Activated CD8-positive, alpha-beta memory T cell treated with anti-CD3 and anti-CD28 coated beads, Interleukin-2, amount 50 U/mL, for 24 hours (primary cell): ENCODE data around the gene GALNT2.
A peak's percentile ranks its signal among the peaks of the same experiment; 100 is the strongest.

Experiments used
- DNase-seq: peaks from one replicate; pipeline ENCODE4 v3.0.0-alpha.2; 2020; ENCODE audit errors: extremely low read depth

GALNT2 gene

DNA sequence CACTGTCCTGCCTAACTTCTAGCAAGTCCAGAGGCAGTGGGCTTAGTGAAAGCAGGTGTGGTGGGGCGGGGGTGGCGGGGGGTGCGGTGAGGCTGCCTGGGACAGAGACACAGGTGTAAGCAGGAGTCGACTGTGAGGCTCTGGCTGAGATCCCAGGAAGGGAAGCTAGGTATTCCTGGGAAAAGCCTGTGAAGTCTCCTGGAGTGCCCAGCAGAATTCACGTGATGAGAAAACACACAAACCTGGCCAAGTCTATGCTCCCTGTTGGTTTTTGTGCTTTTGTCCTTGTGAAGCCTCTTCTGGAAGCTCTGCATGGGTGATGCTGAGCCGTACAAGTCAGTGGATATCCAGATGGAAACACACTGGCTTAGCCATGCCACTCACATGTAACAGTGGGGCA, 5.3 kb downstream of the GALNT2 start:
- DNase-seq: no peak

DNA sequence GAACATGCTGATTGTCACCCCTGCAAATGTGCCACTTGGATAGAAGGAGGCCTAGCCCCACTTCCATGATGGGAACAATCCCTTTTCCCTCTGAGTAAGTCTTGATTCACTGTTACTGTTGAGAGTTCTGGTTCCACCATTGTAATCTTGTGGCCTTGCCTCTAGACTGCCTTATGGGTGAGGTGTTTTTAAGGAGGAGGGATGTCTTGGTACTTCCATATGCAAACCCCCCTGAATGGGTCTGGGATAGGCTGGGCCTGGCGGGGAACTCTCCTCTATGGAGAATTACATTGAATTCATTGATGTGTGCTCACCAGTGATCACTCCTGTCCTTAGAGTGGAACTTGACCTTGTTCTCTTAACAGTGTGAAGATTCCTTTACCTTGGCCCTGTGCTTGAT, 5.8 kb downstream of the GALNT2 start:
- DNase-seq: no peak

GRCh38 chr1:230073371-230074035, 6.5 kb downstream of the GALNT2 start:
- no peak for DNase-seq

GRCh38 chr1:230074270-230074669, 7.2 kb downstream of the GALNT2 start:
- DNase-seq: no peak

- no peak for DNase-seq
Observed at GRCh38 chr1:230074762-230075161, 7.7 kb downstream of the GALNT2 start.

- DNase-seq: no peak
Observed at GRCh38 chr1:230076121-230076520, 9.1 kb downstream of the GALNT2 start.

DNA sequence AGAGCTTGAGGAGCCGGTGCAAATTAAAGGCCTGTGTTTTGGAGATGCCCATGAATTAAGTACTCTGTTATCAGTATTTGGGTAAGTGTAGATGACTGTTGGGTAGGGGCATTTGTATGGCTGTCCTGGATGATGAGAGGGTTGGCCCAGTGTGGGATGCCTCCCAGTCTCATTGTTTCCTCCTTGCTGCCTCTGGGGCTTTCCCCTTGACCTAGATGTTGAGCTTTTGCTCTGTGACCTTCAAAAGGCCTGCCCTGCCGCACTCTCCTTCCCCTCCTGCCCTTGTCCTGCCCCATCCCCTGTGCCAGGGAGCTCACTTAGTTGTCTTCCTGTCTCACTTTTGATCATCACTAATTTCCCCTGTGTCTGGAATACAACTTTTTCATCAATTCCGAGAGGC, 10.0 kb downstream of the GALNT2 start:
- DNase-seq: no peak

DNA sequence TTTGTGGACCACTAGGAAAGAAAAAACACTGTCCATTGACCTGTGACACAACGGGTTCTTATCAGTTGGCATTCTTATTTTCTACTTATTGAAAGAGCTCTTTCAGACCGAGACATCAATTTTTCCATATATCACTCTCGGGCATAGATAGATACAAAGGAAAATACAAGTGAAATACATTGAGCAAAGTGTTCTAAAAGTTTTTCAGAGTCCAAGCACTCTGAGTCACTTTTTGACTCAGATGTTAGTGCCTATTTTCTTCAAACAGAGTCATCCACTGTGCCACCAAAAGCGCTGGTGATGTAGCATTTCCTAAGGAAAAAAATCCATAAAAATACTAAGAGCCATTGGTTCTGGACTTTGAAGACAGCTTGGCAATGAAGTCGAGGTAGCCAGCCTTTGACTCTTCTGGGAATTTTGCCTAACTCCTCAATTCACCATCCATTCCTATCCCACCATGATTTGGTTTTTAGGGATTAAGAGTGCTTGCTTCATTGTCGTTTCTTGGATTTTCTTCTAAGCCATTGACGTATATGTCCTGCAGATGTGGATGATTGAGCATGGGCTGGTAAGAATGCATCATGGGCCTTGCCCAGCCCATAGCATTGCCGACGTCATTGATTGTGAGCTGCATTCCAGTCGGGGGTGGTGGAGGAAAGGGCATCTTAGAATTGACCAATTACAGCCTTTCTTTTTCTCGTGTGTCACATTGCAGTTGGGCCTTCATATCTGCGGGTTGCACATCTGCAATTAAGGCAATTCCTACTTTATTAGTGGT, 10.6 kb downstream of the GALNT2 start:
- no peak for DNase-seq

GRCh38 chr1:230079199-230080024, 12.4 kb downstream of the GALNT2 start:
- no peak for DNase-seq

- DNase-seq: no peak
Observed at GRCh38 chr1:230080822-230081221, 13.8 kb downstream of the GALNT2 start.

GRCh38 chr1:230081751-230082150, 14.7 kb downstream of the GALNT2 start:
- DNase-seq: no peak

- DNase-seq: no peak
Observed at GRCh38 chr1:230082211-230082610, 15.2 kb downstream of the GALNT2 start.

GRCh38 chr1:230083053-230083452, 16.0 kb downstream of the GALNT2 start:
- no peak for DNase-seq

DNA sequence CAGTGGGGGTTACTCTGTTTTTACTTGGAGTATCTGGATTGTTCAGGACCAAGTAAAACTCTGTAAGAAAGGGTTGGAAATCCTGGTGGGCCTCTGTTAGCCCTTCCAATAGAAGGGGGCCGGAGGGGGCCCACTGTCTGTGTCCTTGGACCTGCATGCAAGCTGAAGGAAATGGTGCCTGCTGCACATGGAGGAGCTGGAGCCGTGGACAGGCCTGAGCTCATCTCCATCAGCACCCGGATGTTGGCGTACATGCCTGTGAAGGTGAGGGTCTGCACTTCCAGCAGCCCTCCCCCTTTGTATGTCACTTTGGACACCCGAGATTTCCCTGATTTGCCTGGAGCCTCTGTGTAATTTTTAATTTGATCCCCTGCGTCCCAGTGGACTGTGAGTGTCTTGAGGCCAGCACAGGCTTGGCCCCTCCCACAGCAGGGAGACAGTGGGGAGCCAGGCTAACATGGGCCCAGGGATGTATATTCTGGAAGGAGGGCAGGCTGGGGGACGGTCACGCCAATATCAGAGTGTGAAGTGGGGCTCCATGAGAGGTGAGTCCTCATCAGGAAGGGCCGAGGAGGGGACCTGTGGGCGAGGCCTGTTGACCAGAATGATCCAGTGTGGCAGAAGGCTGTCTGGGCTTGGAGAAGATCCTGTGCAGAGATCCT, 16.8 kb downstream of the GALNT2 start:
- DNase-seq: no peak

- peak; percentile 49 for DNase-seq
Observed at GRCh38 chr1:230084408-230085177, 17.6 kb downstream of the GALNT2 start.

- DNase-seq: no peak
Observed at GRCh38 chr1:230085178-230085515, 18.1 kb downstream of the GALNT2 start.

GRCh38 chr1:230086151-230086550, 19.1 kb downstream of the GALNT2 start:
- no peak for DNase-seq

DNA sequence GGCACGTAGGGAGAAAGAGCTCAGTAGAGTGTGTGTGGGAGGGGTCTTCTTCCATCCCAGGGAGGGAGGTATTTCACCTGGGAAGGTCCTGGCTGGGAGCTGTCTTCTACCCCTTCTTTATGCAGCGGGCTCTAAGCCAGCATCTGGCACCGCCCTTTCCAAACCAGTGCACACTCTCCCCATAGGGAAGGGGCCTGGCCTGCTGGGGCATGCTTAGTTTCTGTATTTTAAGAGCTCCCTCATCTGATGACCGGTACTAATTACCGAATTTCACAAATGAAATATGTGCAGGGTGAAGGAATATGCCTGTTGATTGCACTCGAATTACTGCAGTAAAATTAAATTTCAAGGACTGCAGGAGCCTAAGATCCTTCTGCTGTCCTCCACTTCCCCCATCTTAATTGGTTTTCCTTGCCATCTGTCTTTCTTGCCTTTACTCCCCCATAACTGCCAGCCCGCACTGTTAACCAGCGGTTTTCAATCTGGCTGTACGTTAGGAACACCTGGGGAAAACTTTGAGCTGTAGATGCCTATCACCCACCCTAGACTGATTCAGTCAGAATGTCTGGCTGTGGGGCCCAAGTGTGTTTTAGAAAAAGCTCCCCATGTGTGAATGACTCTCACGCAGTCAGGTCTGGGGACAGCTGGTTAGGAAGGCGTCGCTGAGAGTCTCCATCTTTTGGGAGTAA, 20.1 kb downstream of the GALNT2 start:
- DNase-seq: no peak

- DNase-seq: no peak
Observed at GRCh38 chr1:230087717-230088105, 20.7 kb downstream of the GALNT2 start.

DNA sequence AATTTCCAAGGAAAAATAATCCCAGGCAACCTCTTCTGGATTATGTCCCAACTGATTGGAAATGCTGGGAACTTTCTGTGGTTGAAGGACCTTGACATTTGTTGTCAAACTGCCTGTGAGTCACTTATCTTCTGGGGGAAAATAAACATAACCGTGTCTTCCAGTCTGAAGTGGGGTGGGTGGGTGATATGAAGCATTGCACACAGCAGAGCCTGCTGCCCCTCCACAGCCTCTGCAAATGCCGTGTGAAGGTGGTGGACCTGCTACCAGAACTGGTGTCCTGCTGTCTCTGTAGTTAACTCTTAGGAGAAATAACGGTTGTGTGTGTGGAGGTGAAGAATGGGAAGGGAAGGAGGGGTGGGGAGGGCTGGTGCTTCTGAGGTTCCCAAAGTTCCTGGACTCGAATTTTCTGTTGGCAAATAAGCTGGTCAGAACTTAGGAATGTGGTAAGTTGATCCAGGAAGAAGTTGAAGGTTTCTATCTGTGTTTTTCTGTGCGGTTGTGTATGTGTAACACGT, 23.2 kb downstream of the GALNT2 start:
- no peak for DNase-seq
